Measurements from ENCODE around the gene SPAG8.

DNA sequence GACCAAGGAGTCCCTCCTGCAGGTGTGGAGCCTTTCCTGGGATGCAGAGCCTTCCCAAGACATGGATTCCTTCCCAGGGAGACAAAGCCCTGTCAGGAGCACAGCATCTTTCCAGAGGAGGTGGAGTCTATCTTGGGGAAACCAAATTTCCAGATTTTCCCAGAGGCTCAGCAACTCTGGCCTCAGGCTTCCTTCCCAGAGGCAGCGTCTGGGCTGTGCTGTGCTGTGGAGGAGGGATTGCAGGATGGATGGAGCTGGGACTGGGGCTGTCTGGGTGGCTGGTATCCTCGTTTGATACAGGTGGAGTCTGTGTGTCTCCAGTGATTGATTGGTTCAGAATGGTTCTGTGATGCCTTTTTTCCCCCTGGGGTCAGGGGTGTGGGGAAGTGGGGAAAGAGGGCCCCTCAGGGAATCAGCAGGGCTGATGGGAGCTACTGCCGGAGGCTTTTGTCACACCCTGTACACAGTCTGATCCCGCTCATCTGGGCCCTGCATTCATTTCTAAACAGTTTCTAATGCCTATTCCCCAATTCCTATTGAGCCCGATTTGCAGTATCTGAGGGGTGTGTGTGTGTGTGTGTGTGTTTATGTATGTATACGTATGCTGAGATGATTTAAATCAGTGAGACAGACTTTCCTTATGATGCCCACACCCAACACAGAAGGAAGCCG lies 42.2 kb upstream of the SPAG8 start:
- TF ChIP-seq POLR2AphosphoS5 (IDR thresholded peaks at IDR 0.05; ENCODE audit: low read length) (no peak), FOS (IDR thresholded peaks at IDR 0.05; ENCODE audit: borderline replicate concordance, extremely low read depth, insufficient read length) (no peak), POLR2A (IDR thresholded peaks at IDR 0.05; ENCODE audit: low read depth, low read length) (no peak), MAX (IDR thresholded peaks at IDR 0.05; ENCODE audit: low read depth, low read length) (no peak)

All from GM12878 (cell line).